ENCODE results near the gene PLA2G4D.

PLA2G4D gene

GRCh38 chr15:42094512-42094963, at the start of gene PLA2G4D:
Gene PLA2G4D (minus strand): TSS chr15:42094562. CDS start chr15:42094459, 103 bp downstream.
- no peak within 1 kb of the TSS for H3K4me3 ChIP-seq (ENCODE audit: low read depth, low read length)
- DNase-seq (ENCODE audit: low read depth), result no peak
- TF ChIP-seq CTCF (IDR thresholded peaks at IDR 0.05; ENCODE audit: control insufficient read depth, extremely low read depth, insufficient read depth), result peak; percentile 21; the same call in 1 of the 2 replicates

GRCh38 chr15:42143356-42143755, 49.0 kb upstream of the PLA2G4D start:
- TF ChIP-seq CTCF (IDR thresholded peaks at IDR 0.05; ENCODE audit: control insufficient read depth, extremely low read depth, insufficient read depth), result no peak
- H3K4me3 ChIP-seq (ENCODE audit: low read depth, low read length), result no peak overlapping the region
- DNase-seq (ENCODE audit: low read depth), result no peak

- TF ChIP-seq CTCF (IDR thresholded peaks at IDR 0.05; ENCODE audit: control insufficient read depth, extremely low read depth, insufficient read depth), result no peak
- no peak overlapping the region for H3K4me3 ChIP-seq (ENCODE audit: low read depth, low read length)
- no peak for DNase-seq (ENCODE audit: low read depth)
Measured at GRCh38 chr15:42141795-42142667, 47.7 kb upstream of the PLA2G4D start.

GRCh38 chr15:42141246-42141645, 46.9 kb upstream of the PLA2G4D start:
- no peak overlapping the region for H3K4me3 ChIP-seq (ENCODE audit: low read depth, low read length)
- no peak for DNase-seq (ENCODE audit: low read depth)
- no peak for TF ChIP-seq CTCF (IDR thresholded peaks at IDR 0.05; ENCODE audit: control insufficient read depth, extremely low read depth, insufficient read depth)

GRCh38 chr15:42140383-42141070, 46.2 kb upstream of the PLA2G4D start:
- no peak for DNase-seq (ENCODE audit: low read depth)
- TF ChIP-seq CTCF (IDR thresholded peaks at IDR 0.05; ENCODE audit: control insufficient read depth, extremely low read depth, insufficient read depth), result no peak
- no peak overlapping the region for H3K4me3 ChIP-seq (ENCODE audit: low read depth, low read length)

- no peak for DNase-seq (ENCODE audit: low read depth)
- no peak for TF ChIP-seq CTCF (IDR thresholded peaks at IDR 0.05; ENCODE audit: control insufficient read depth, extremely low read depth, insufficient read depth)
- H3K4me3 ChIP-seq (ENCODE audit: low read depth, low read length), result no peak overlapping the region
Measured at GRCh38 chr15:42139596-42139995, 45.2 kb upstream of the PLA2G4D start.
